Activated gamma-delta T cell (primary cell): ENCODE measurements around the gene SWAP70.
"Not testable (repeated sequence)": the region's sequence is repeated elsewhere in the genome, so short reads cannot be mapped to it uniquely, and the experiment has no call there.

Experiments used
- DNase-seq: peaks from one replicate; lab custom pipeline; 2025; lab: John Stamatoyannopoulos, UW

The SWAP70 gene

GRCh38 chr11:9692691-9693090 is 28.8 kb downstream of the SWAP70 start:
- DNase-seq: no peak

- no peak for DNase-seq
These were observed 30.1 kb downstream of the SWAP70 start for GRCh38 chr11:9693801-9694553.

GRCh38 chr11:9695228-9695627 is 31.4 kb downstream of the SWAP70 start:
- DNase-seq: not testable (repeated sequence)

- DNase-seq: no peak
These were observed 33.9 kb downstream of the SWAP70 start for GRCh38 chr11:9697766-9698165.

DNA sequence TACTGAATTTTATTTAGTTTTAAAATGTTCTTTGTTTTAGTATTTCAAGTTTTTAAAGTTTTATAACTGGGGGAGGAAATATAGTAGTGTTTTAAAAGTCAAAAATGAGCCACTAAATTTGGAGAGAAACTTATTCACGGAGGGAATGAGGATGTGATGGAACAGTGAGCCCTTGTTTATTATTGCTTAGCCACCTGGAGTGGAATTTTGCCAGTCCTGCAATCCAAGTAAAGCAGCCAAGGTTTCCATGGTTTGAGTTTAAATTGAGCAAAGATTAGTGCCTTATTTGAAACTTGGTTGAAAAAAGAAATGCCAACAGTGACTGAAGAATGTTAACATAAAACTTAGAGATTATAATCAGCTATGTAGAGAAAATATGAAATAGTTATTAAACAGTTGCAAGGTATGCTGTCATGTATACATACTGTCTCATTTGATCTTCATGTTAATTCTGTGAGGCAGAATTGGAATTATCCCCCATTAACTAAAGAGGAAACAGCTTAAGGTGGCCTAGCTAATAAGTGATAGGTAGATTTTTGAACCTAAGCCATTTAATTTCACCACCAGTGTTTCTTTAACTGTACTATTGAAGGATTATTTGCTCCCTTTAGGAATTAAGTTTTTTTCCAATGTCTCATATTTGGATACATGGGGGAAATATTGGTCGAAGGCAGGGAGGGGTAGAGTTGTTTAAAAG is 36.4 kb downstream of the SWAP70 start:
- DNase-seq: no peak

GRCh38 chr11:9701799-9702198 is 37.9 kb downstream of the SWAP70 start:
- DNase-seq: no peak

DNA sequence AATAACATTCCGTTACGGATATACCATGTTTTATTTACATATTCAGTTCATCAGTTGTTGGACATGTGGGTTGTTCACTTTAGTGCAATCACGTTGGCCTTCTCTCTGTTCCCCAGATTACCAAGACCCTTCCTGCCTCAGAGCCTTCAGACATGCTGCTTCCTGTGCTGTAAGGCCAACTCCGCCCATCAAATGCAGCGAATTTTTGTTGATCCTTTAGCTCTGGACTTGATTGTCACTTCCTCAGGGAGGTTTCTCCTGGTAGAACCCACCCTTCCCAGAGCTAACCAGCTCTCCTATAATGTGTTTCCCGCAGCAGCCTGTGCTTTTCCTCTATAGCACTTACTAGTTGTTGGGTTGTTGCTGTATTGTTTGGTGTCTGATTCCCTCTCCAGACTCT is 39.4 kb downstream of the SWAP70 start:
- DNase-seq: no peak

GRCh38 chr11:9704037-9704436 is 40.2 kb downstream of the SWAP70 start:
- DNase-seq: no peak

- DNase-seq: no peak
These were observed 40.7 kb downstream of the SWAP70 start for GRCh38 chr11:9704620-9705019.

GRCh38 chr11:9705361-9705760 is 41.5 kb downstream of the SWAP70 start:
- DNase-seq: not testable (repeated sequence)

- no peak for DNase-seq
These were observed 44.7 kb downstream of the SWAP70 start for GRCh38 chr11:9708544-9708943.

DNA sequence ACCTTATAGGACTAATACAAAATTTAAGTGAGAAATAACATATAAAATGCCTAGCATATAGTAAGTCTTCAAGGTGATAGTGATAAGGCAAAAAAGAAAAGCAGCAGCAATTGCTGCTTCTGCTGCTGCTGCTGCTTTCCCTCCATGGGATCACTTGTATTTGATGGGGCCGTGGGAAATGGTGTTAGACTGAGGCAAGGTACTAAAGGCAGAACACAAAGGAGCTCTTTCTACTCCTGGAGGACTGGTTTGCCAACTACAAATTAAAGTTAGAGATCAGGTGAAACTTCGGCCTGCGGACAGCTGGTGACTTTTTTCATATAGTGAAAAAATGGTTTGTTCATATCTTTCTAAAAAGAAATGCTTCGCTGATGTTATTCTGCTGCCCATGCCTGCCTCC is 46.3 kb downstream of the SWAP70 start:
- no peak for DNase-seq

DNA sequence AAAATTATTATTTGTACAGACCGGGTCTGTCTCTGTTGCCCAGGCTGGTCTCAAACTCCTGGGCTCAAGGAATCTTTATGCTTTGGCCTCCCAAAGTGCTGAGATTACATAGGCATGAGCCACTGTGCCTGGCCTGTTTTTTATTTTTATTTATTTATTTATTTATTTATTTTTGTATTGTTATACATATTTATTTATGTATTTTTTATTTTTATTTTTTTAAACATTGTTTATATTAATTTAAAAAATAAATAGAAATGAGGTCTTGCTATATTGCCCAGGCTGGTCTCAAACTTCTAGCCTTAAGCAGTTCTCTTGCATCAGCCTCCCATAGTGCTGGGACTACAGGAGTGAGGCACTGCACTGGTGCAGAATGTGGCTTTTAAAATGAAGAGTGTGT is 47.0 kb downstream of the SWAP70 start:
- no peak for DNase-seq

DNA sequence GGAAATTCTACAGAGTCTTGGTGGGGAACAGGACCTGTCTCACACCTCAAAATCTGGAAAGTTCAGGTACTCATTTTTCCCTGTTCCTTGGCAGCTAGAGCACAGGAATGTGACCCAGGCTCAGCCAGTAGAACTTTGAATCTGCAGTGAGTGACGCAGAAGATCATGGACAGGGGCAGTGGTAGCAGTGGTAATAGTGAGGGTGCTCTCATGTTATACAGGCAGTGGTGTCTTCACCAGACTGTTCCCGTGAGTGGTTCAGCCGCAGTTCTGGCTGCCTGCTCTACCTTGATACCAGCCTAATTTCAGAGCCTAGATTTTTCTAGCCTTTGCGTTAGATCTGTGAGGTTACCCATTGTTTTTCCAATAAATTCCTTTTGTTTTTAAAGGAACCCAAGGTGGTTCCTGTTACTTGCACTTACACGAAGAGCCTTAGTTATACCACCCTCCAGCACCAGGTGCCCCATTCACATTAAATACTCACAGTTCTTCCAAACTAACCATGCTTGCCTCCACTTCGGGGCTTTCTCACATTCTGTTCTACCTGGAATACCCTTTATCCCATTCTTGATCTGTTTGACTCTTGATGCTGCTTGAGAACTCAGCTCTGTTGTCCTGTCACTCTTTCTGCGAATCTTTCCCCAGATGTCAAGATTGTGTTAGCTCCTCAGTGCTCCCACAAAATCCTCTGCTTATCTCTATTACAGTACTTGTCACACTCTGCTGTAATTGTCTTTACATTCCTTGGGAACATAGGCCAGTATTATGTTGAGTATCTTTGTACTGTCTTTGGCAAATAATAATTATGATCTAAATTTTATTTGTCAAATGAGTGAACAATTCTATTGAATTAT is 47.8 kb downstream of the SWAP70 start:
- DNase-seq: no peak

- DNase-seq: no peak
These were observed 50.5 kb downstream of the SWAP70 start for GRCh38 chr11:9714272-9714940.

GRCh38 chr11:9716275-9717039 is 52.6 kb downstream of the SWAP70 start:
- DNase-seq: no peak

GRCh38 chr11:9717040-9717357 is 53.1 kb downstream of the SWAP70 start:
- no peak for DNase-seq

- no peak for DNase-seq
These were observed 53.8 kb downstream of the SWAP70 start for GRCh38 chr11:9717719-9718118.

DNA sequence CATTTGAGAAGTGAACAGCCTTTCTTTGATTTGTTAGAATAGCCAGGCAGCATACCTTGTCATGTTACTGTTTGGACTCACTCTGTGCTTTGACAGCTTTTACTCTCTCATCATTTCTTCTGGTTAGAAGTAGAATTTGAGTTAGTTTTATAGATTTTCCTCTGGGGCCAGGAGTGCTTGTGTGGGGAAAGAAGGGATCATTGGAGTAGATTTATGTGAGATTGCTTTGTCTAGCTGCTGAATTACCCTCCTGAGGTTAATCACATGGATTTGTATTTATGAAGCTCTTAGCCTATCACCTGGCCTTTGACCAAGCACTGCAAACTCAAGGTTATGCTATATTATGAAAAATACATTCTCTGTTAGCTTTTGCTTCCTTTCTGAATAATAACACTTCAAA is 54.3 kb downstream of the SWAP70 start:
- DNase-seq: no peak

DNA sequence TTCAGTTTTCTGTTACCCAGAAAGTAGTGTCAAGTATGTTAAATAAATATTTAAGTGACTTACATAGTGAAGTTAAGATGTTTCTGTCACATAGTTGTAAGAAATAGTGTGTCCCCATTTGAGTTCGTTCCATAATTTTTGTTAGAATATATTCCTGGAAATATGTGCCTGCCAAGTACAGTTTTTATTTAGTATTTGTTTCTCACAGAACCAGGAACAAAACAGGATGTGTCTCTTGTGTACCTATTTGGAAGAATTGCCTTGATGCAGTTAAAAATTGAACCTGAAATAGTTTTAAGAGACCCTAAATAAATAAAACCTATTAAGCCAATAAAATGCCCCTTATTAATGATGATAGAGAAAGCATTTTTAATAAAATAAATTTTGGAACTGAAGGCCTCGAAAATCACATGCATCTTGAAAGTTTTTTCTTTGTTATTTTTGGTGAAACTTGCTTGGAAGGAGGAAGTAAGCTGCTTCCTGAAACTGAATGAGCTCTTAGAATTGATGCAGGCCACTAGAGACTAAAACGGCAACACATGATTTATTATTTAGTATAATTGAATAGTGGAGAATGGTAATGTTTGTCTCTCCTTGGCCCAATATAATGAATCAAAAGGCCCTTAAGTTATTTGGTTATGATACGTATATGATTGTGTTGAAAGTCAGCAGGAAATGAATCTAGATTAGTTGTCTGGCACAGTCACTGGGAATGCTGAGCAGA is 55.9 kb downstream of the SWAP70 start:
- no peak for DNase-seq

DNA sequence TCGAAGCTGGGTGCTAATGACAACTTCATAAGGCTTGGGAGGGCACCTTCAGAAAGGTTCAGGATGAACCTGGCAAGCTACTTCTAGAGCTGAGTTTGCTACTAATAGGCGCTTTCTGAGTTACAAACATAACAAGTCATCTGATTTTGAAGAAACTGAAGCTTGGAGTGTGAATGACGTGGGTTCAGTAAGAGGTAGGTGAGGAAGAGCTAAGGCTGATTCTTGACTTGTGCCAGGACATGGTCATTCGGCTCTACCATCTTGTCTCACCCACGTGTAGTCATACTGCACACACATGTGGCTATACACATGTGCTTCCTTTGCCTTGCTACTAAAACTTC is 56.4 kb downstream of the SWAP70 start:
- DNase-seq: no peak
